Prostate gland (tissue), 2 donors: ENCODE results near the gene PLGLB2. TPM values are rescaled to one million over a fixed set of nuclear protein-coding genes. Genes with fewer than 3 reads are reported as not detected.

ENCODE experiments used
- total RNA-seq, 2 donors: library from RNA; depleted of rRNA; stranded (reverse); fragments of >200 nt; gene quantifications; one replicate each; pipeline ENCODE4 v1.1.0, GENCODE V29; 2016

PLGLB2 gene
- total RNA-seq, 2 donors from 2014 or later: not detected

Other genes starting within 250 kb of the PLGLB2 start
- 10 to 100 TPM in 1 of 2 donors, 1 to 10 TPM in 1; 1.3 to 14.3 TPM for gene RGPD2, start 77.7 kb downstream of the PLGLB2 start, total RNA-seq